ENCODE results near the gene JTB.
A peak's percentile ranks its signal among the peaks of the same experiment; 100 is the strongest.

Gene JTB

GRCh38 chr1:153961421-153961820 is 16.1 kb downstream of the JTB start:
- Histone ChIP-seq H3K9ac (ENCODE audit: low read depth, low read length) (peak overlapping the region; percentile 87), H3K27me3 (ENCODE audit: insufficient read depth, low read length, poor library complexity) (no peaks in the 10 kb centered on the region), H3K9me3 (ENCODE audit: insufficient read depth, low read length, severe bottlenecking) (no peaks in the 10 kb centered on the region), H3K4me2 (ENCODE audit: insufficient read depth, low read length) (peak overlapping the region; percentile 91), H4K20me1 (ENCODE audit: insufficient read depth, low read length) (peaks cover 19% of the 10 kb centered on the region), H3K27ac (ENCODE audit: low read length) (peak overlapping the region; percentile 80; the same call in 1 of the 2 replicates), H3K4me3 (ENCODE audit: low read depth in 1 of 2, low read length in 2 of 2) (peak overlapping the region in 1 of 2 experiments; percentile 89; a peak in 2 of 4 replicates), H2AFZ (ENCODE audit: low read depth, low read length) (no peak overlapping the region), H3K4me1 (ENCODE audit: insufficient read depth, low read length) (peaks cover 74% of the 10 kb centered on the region), H3K79me2 (ENCODE audit: insufficient read depth, low read length) (peaks cover 74% of the 10 kb centered on the region), H3K36me3 (ENCODE audit: insufficient read depth, low read length) (peaks cover 27% of the 10 kb centered on the region)
- ATAC-seq (ENCODE audit: insufficient read depth, low read depth) (no peak), DNase-seq (no peak)
- TF ChIP-seq EZH2 (IDR thresholded peaks at IDR 0.05; ENCODE audit: borderline replicate concordance, low read depth, low read length, severe bottlenecking) (no peak), CTCF (IDR thresholded peaks at IDR 0.05; ENCODE audit: borderline replicate concordance, extremely low read depth, low read length, poor library complexity, severe bottlenecking) (no peak)

GRCh38 chr1:153960206-153960605 is 17.3 kb downstream of the JTB start:
- Histone ChIP-seq H3K4me3 (ENCODE audit: low read depth in 1 of 2, low read length in 2 of 2) (no peak overlapping the region), H3K79me2 (ENCODE audit: insufficient read depth, low read length) (peaks cover 74% of the 10 kb centered on the region), H3K9ac (ENCODE audit: low read depth, low read length) (no peak overlapping the region), H3K27me3 (ENCODE audit: insufficient read depth, low read length, poor library complexity) (no peaks in the 10 kb centered on the region), H3K4me2 (ENCODE audit: insufficient read depth, low read length) (no peak overlapping the region), H3K27ac (ENCODE audit: low read length) (no peak overlapping the region), H3K9me3 (ENCODE audit: insufficient read depth, low read length, severe bottlenecking) (no peaks in the 10 kb centered on the region), H2AFZ (ENCODE audit: low read depth, low read length) (no peak overlapping the region), H3K36me3 (ENCODE audit: insufficient read depth, low read length) (peaks cover 32% of the 10 kb centered on the region), H3K4me1 (ENCODE audit: insufficient read depth, low read length) (peaks cover 71% of the 10 kb centered on the region), H4K20me1 (ENCODE audit: insufficient read depth, low read length) (peaks cover 28% of the 10 kb centered on the region)
- DNase-seq (no peak), ATAC-seq (ENCODE audit: insufficient read depth, low read depth) (no peak)
- no peak for TF ChIP-seq CTCF (IDR thresholded peaks at IDR 0.05; ENCODE audit: borderline replicate concordance, extremely low read depth, low read length, poor library complexity, severe bottlenecking)
- TF ChIP-seq EZH2 (IDR thresholded peaks at IDR 0.05; ENCODE audit: borderline replicate concordance, low read depth, low read length, severe bottlenecking) = no peak

GRCh38 chr1:153959454-153959853 is 18.0 kb downstream of the JTB start:
- ATAC-seq (ENCODE audit: insufficient read depth, low read depth) = no peak
- Histone ChIP-seq H3K36me3 (ENCODE audit: insufficient read depth, low read length) (peaks cover 38% of the 10 kb centered on the region), H3K9ac (ENCODE audit: low read depth, low read length) (no peak overlapping the region), H3K27me3 (ENCODE audit: insufficient read depth, low read length, poor library complexity) (no peaks in the 10 kb centered on the region), H3K4me1 (ENCODE audit: insufficient read depth, low read length) (peaks cover 67% of the 10 kb centered on the region), H3K79me2 (ENCODE audit: insufficient read depth, low read length) (peaks cover 79% of the 10 kb centered on the region), H3K9me3 (ENCODE audit: insufficient read depth, low read length, severe bottlenecking) (no peaks in the 10 kb centered on the region), H2AFZ (ENCODE audit: low read depth, low read length) (no peak overlapping the region), H4K20me1 (ENCODE audit: insufficient read depth, low read length) (peaks cover 35% of the 10 kb centered on the region), H3K27ac (ENCODE audit: low read length) (no peak overlapping the region), H3K4me2 (ENCODE audit: insufficient read depth, low read length) (no peak overlapping the region), H3K4me3 (ENCODE audit: low read depth in 1 of 2, low read length in 2 of 2) (no peak overlapping the region)
- no peak for DNase-seq
- no peak for TF ChIP-seq CTCF (IDR thresholded peaks at IDR 0.05; ENCODE audit: borderline replicate concordance, extremely low read depth, low read length, poor library complexity, severe bottlenecking)
- no peak for TF ChIP-seq EZH2 (IDR thresholded peaks at IDR 0.05; ENCODE audit: borderline replicate concordance, low read depth, low read length, severe bottlenecking)

GRCh38 chr1:153958961-153959260 is 18.6 kb downstream of the JTB start:
- peaks cover 62% of the 10 kb centered on the region for H3K4me1 ChIP-seq (ENCODE audit: insufficient read depth, low read length)
- ATAC-seq (ENCODE audit: insufficient read depth, low read depth) = no peak

More at GRCh38 chr1:153958961-153959260, 18.6 kb downstream of the JTB start:
- peaks cover 40% of the 10 kb centered on the region for H4K20me1 ChIP-seq (ENCODE audit: insufficient read depth, low read length)
- H3K9me3 ChIP-seq (ENCODE audit: insufficient read depth, low read length, severe bottlenecking) = no peaks in the 10 kb centered on the region
- peak overlapping the region; percentile 64; the same call in 1 of the 2 replicates for H2AFZ ChIP-seq (ENCODE audit: low read depth, low read length)
- TF ChIP-seq EZH2 (IDR thresholded peaks at IDR 0.05; ENCODE audit: borderline replicate concordance, low read depth, low read length, severe bottlenecking) (no peak), CTCF (IDR thresholded peaks at IDR 0.05; ENCODE audit: borderline replicate concordance, extremely low read depth, low read length, poor library complexity, severe bottlenecking) (no peak)
- no peak for DNase-seq
- peak overlapping the region; percentile 39 for H3K9ac ChIP-seq (ENCODE audit: low read depth, low read length)
- no peaks in the 10 kb centered on the region for H3K27me3 ChIP-seq (ENCODE audit: insufficient read depth, low read length, poor library complexity)
- peaks cover 43% of the 10 kb centered on the region for H3K36me3 ChIP-seq (ENCODE audit: insufficient read depth, low read length)
- peaks cover 79% of the 10 kb centered on the region for H3K79me2 ChIP-seq (ENCODE audit: insufficient read depth, low read length)
- H3K4me2 ChIP-seq (ENCODE audit: insufficient read depth, low read length) = peak overlapping the region; percentile 72
- H3K27ac ChIP-seq (ENCODE audit: low read length) = peak overlapping the region; percentile 70
- H3K4me3 ChIP-seq (ENCODE audit: low read depth in 1 of 2, low read length in 2 of 2) = peak overlapping the region in 1 of 2 experiments; percentile 100; a peak in 2 of 4 replicates
